Fibroblast of mammary gland (primary cell): ENCODE results near the gene PADI3.

Source experiments
- DNase-seq: peaks from one replicate; pipeline ENCODE4 v3.0.0-alpha.2; 2010; ENCODE audit warnings: low read depth
- H3K4me3 ChIP-seq: 2 replicates; pipeline ENCODE4 v1.5.1; 2011; ENCODE audit warnings: low read depth, mild to moderate bottlenecking, low read length, moderate library complexity; ENCODE audit not compliant: control insufficient read depth
- TF ChIP-seq, protein P1 (sequence below): conservative IDR thresholded peaks from 2 replicates; pipeline ENCODE4 v1.5.1; 2011; ENCODE audit warnings: low read depth, low read length, inconsistent platforms; ENCODE audit not compliant: control insufficient read depth, insufficient read depth

PADI3 gene

DNA sequence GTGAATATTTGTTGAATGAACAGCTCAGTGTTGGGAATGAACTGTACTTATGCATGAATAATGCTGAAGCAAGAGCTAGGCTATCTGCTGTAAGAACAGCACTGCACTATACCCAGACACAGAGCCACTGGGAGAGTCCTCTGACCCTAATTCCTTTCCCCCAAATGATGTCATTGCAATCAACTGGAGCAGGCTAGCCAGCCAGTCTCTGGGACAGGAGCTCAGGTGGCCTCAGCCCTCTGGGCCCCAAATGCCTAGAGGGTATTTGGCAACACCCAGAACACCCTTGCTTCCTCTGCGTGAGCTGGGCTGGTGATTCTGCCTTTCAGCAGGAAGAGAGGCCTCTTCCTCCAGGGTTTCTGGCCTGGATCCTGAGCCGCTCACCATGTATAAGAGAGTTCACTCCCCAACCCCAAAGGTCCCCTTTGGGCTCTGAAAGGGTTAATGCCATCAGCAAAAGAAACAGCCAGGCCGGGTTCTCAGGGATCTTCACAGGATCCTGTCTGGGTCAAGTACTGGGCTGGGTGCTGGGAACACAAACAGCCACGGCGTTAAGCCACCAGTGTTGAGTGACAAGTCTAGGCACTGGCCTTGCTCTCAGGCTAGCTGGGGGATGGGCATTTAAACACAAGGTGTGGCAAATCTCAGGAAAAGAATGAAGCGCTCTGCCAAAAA is 55.4 kb downstream of the PADI3 start:
- no peak for DNase-seq
- TF ChIP-seq, protein P1, sequence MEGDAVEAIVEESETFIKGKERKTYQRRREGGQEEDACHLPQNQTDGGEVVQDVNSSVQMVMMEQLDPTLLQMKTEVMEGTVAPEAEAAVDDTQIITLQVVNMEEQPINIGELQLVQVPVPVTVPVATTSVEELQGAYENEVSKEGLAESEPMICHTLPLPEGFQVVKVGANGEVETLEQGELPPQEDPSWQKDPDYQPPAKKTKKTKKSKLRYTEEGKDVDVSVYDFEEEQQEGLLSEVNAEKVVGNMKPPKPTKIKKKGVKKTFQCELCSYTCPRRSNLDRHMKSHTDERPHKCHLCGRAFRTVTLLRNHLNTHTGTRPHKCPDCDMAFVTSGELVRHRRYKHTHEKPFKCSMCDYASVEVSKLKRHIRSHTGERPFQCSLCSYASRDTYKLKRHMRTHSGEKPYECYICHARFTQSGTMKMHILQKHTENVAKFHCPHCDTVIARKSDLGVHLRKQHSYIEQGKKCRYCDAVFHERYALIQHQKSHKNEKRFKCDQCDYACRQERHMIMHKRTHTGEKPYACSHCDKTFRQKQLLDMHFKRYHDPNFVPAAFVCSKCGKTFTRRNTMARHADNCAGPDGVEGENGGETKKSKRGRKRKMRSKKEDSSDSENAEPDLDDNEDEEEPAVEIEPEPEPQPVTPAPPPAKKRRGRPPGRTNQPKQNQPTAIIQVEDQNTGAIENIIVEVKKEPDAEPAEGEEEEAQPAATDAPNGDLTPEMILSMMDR: no peak
- H3K4me3 ChIP-seq: no peak overlapping the region

DNA sequence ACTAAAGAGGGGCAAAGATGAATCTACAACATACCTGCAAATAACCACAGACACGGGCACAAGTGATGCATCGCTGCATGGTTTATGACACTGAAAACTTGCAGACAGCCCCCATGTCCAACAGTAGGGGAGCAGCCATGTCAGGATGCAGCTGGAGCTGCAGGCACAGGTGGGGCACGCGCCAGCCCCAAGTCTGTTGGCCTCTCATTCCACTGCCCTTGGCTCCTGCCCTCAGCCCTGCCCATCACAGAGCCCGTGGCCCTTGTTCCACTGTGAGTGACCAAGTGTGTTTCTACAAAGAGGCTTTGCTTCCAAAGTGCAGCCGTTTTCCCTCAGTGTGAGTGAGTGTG is 55.9 kb downstream of the PADI3 start:
- DNase-seq: no peak
- TF ChIP-seq, protein P1: no peak
- no peak overlapping the region for H3K4me3 ChIP-seq

DNA sequence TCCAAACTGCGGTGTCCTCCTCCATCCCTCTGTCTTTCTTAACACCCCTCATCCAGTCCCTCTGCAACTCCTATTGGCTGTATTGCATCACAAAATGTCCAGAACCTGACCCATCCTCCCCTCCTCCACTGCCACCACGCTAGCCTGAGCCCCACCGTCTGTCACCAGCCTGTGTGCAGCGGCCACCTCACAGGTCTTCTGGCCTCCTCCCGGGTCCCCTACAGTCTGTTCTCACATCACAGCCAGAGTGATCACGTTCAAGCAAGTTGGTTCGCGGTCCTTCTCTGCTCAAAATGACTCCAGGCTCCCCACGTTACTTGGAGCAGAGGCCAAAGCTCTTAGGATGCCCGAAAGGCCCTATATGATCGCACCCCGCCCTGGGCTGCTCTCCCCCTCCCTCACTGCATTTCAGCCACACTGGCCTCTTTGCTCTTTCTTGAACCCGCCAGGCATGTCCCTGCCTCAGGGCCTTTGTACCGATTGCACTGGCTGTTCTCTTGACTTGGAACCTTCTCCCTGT is 56.7 kb downstream of the PADI3 start:
- DNase-seq: no peak
- TF ChIP-seq, protein P1: no peak
- H3K4me3 ChIP-seq: no peak overlapping the region

DNA sequence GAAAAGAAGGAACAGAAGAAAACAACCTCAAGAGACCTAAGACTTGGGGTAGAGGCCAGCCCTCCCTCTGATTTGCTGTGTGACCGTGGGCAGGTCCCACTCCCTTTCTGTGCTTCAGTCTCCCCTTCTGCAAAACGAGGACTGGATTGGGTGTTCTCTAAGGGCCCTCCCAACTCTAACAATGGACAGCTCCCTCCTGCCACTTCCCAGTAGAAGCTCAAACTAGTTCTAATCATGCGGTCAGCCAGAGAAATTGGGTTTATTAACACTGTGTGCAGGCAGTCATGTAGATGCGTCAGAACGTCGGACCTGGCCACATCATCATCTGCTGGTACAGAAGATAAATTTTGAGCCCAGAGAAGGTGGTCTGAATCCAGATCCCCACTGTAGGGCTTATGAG is 57.5 kb downstream of the PADI3 start:
- DNase-seq: no peak
- TF ChIP-seq, protein P1: no peak
- H3K4me3 ChIP-seq: no peak overlapping the region

DNA sequence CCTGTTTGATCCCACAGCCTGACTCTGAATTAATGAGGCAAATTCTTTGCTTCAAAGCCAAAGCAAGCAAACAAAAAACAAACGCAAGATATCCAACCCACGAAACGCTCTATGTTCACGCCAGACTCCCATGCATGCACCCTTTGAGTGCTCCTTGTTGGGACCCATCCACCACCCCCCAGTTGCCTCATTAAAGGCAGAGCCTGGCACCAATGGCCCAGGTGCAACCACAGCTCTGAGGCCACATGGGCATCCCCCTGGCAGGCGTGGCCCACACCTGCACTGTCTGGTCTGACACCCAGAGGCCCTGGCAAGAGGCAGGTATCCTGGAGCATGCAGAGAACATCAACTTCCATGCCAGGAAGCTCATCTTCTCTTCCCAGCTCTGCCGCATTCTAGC is 58.0 kb downstream of the PADI3 start:
- no peak overlapping the region for H3K4me3 ChIP-seq
- DNase-seq: no peak
- TF ChIP-seq, protein P1: no peak

DNA sequence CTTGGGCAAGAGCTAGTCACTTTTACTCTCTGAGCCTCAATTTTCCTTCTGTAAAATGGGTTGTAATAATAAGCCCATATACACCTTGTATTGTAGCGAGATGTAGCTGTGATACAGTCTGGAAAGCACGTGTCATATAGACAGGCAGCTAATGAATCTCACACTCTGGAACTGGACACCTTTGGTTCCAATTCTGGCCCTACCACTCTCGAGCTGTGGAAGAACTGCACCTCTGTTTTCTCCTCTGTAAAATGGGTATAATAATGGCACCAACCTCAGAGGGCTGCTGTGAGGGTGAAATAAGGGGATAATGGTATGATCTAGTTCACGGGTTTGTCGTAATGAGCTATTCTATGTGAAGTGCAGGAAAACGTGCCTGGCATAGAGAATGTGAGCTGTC is 58.4 kb downstream of the PADI3 start:
- H3K4me3 ChIP-seq: no peak overlapping the region
- no peak for DNase-seq
- TF ChIP-seq, protein P1: no peak
